Liver (tissue), 9 donors: ENCODE results near the gene SCARB1. TPM values are rescaled to one million over a fixed set of nuclear protein-coding genes. Genes with fewer than 3 reads are reported as not detected.

Experiments
- DNase-seq: peaks from one replicate; pipeline ENCODE4 v3.0.0-alpha.2; 2017; ENCODE audit warnings: low spot score
- H3K27ac ChIP-seq, 2 donors: one replicate each; pipeline ENCODE4 v1.7.0; 2013; ENCODE audit warnings: inconsistent platforms in 2 of 2, low read length in 2 of 2, control low read depth in 1 of 2, low read depth in 1 of 2, mild to moderate bottlenecking in 1 of 2
- H3K27me3 ChIP-seq, 4 donors: one replicate each; pipeline versions ENCODE4 v1.6.1 to v1.7.0; 2013; ENCODE audit warnings: low read length in 3 of 4, inconsistent platforms in 1 of 4, mild to moderate bottlenecking in 1 of 4, moderate library complexity in 1 of 4; ENCODE audit not compliant: control insufficient read depth in 4 of 4, insufficient read depth in 4 of 4
- H3K36me3 ChIP-seq, 4 donors: one replicate each; pipeline versions ENCODE4 v1.6.1 to v1.7.0; 2013; ENCODE audit warnings: low read length in 3 of 4, mild to moderate bottlenecking in 3 of 4, low read depth in 1 of 4, moderate library complexity in 1 of 4; ENCODE audit not compliant: control insufficient read depth in 4 of 4, insufficient read depth in 3 of 4
- H3K4me1 ChIP-seq, 4 donors: one replicate each; pipeline versions ENCODE4 v1.6.1 to v1.7.0; 2013; ENCODE audit warnings: low read length in 3 of 4, mild to moderate bottlenecking in 3 of 4, moderate library complexity in 1 of 4; ENCODE audit not compliant: control insufficient read depth in 4 of 4, insufficient read depth in 4 of 4
- H3K4me3 ChIP-seq, 3 donors: one replicate each; pipeline versions ENCODE4 v1.6.1 to v1.7.0; 2013; ENCODE audit warnings: low read length in 3 of 3, control low read depth in 1 of 3, low read depth in 1 of 3, mild to moderate bottlenecking in 1 of 3
- H3K9ac ChIP-seq, 2 donors: one replicate each; pipeline ENCODE4 v1.7.0; 2013; ENCODE audit warnings: low read length in 2 of 2, mild to moderate bottlenecking in 2 of 2, moderate library complexity in 2 of 2, control low read depth in 1 of 2, low read depth in 1 of 2
- H3K9me3 ChIP-seq, 4 donors: one replicate each; pipeline versions ENCODE4 v1.6.1 to v1.7.0; 2013; ENCODE audit warnings: low read length in 3 of 4; ENCODE audit not compliant: control insufficient read depth in 4 of 4
- CTCF ChIP-seq: fragments of 150-350 bp; IDR thresholded peaks from 2 replicates; pipeline ENCODE4 v1.5.1; 2017; ENCODE audit warnings: improper control_type of control experiment, low read depth, low read length; ENCODE audit not compliant: missing input control
- HNF4A ChIP-seq, 2 donors: conservative IDR thresholded peaks; 2 replicates each; pipeline ENCODE4 v1.6.1; 2016; ENCODE audit warnings: antibody characterized with exemption in 2 of 2, mild to moderate bottlenecking in 2 of 2
- NR2F2 ChIP-seq: IDR thresholded peaks from 2 replicates; pipeline ENCODE4 v1.6.1; 2016; ENCODE audit warnings: antibody characterized with exemption
- RAD21 ChIP-seq, 2 donors: IDR thresholded peaks; 2 replicates each; pipeline ENCODE4 v1.6.1; 2016; ENCODE audit warnings: antibody characterized with exemption in 2 of 2, mild to moderate bottlenecking in 2 of 2
- REST ChIP-seq: IDR thresholded peaks from 2 replicates; pipeline ENCODE4 v1.6.1; 2016; ENCODE audit warnings: antibody characterized with exemption, mild to moderate bottlenecking
- RXRA ChIP-seq, 2 donors: IDR thresholded peaks; 2 replicates each; pipeline ENCODE4 v1.6.1; 2017 to 2018; ENCODE audit warnings: antibody characterized with exemption in 2 of 2, mild to moderate bottlenecking in 1 of 2
- SP1 ChIP-seq: IDR thresholded peaks from 2 replicates; pipeline ENCODE4 v1.6.1; 2018; ENCODE audit warnings: antibody characterized with exemption, mild to moderate bottlenecking
- YY1 ChIP-seq: IDR thresholded peaks from 2 replicates; pipeline ENCODE4 v1.6.1; 2016; ENCODE audit warnings: antibody characterized with exemption, mild to moderate bottlenecking
- ZBTB33 ChIP-seq: IDR thresholded peaks from 2 replicates; pipeline ENCODE4 v1.6.1; 2016; ENCODE audit warnings: antibody characterized with exemption
- WGBS: extraction: QIAGEN DNeasy Blood & Tissue Kit; methylation state at CpG from one replicate; pipeline ENCODE4 v1.1.7; 2013; 5-methylcytosine and 5-hydroxymethylcytosine counted together
- polyA plus RNA-seq, 2 donors: library from polyadenylated mRNA; stranded (reverse) in 1 of 2; unstranded in 1 of 2; fragments of 200-250 nt in 1 of 2; fragments of >200 nt in 1 of 2; fragmentation: Nextera tagmentation in 1 of 2; extraction: Ambion mirVana in 1 of 2; gene quantifications; one replicate each; pipeline versions ENCODE4 v1.2.1 to v1.2.3, GENCODE V29; 2013 to 2015
- total RNA-seq, 2 donors: library from RNA; depleted of rRNA; stranded (reverse); fragments of >200 nt; gene quantifications; one replicate each; pipeline ENCODE4 v1.2.3, GENCODE V29; 2014
- donor health status: healthy.
- donor health status: healthy.
- donor health status: healthy.
- donor health status: healthy.
- donor health status: healthy.

Gene SCARB1
- total and polyA plus RNA-seq, 4 donors, result 85.3 to 289 (median 141) TPM

- Histone ChIP-seq H3K9me3 (no peaks in the 10 kb centered on the region), H3K27me3 (no peaks in the 10 kb centered on the region), H3K36me3 (no peaks in the 10 kb centered on the region), H3K9ac (peak overlapping the region in 1 of 2 donors; percentile 16), H3K4me1 (peaks cover 6 to 30% (median 21%) of the 10 kb centered on the region in 4 donors), H3K27ac (peak overlapping the region; percentile 33 to 62), H3K4me3 (no peak overlapping the region)
- WGBS, result 29% methylated on average over 3 of the region's 3 CpGs
- no peak for DNase-seq
- peak in 1 of 2 donors; percentile 49 for TF ChIP-seq RAD21 (IDR thresholded peaks at IDR 0.05)
- peak; percentile 95 for TF ChIP-seq NR2F2
- no peak for TF ChIP-seq ZBTB33
- peak; percentile 42 for TF ChIP-seq SP1
- peak; percentile 26 for TF ChIP-seq YY1
- TF ChIP-seq CTCF, result no peak
- peak; percentile 57 to 65 for TF ChIP-seq RXRA (IDR thresholded peaks at IDR 0.05)
- TF ChIP-seq HNF4A (conservative IDR thresholded peaks at IDR 0.05), result peak; percentile 11 to 22
Observed at GRCh38 chr12:124730455-124730932, 133.2 kb downstream of the SCARB1 start.

GRCh38 chr12:124727922-124728321 is 135.7 kb downstream of the SCARB1 start:
- TF ChIP-seq RAD21 (IDR thresholded peaks at IDR 0.05) (peak; percentile 58 to 59), REST (no peak), NR2F2 (no peak), CTCF (peak; percentile 31)
- Histone ChIP-seq H3K9ac (no peak overlapping the region), H3K9me3 (no peaks in the 10 kb centered on the region), H3K4me1 (peaks cover 7 to 30% (median 20%) of the 10 kb centered on the region in 4 donors), H3K36me3 (no peaks in the 10 kb centered on the region), H3K27ac (peak overlapping the region; percentile 67 to 75), H3K27me3 (no peaks in the 10 kb centered on the region), H3K4me3 (no peak overlapping the region)
- 65% methylated on average over 10 of the region's 10 CpGs for WGBS
- DNase-seq, result no peak
